NCI-H187 treated with DMSO at 0.1 percent for 48 hours (cell line): ENCODE results near the gene LOC101059915.

Source experiments
- DNase-seq: peaks from one replicate; lab custom pipeline; 2025; lab: John Stamatoyannopoulos, UW

LOC101059915 gene

GRCh38 chrX:71667328-71668247 is at the start of gene LOC101059915:
Gene LOC101059915 (plus strand): TSS chrX:71667546.
- no peak for DNase-seq

GRCh38 chrX:71617742-71618141 is 49.6 kb upstream of the LOC101059915 start:
- DNase-seq, result no peak

- DNase-seq, result no peak
Measured at GRCh38 chrX:71618303-71618721, 49.0 kb upstream of the LOC101059915 start, which contains the start of gene CXCR3. Gene CXCR3 (minus strand): TSS chrX:71618511. CDS start chrX:71618449, 62 bp downstream.

- no peak for DNase-seq
Measured at GRCh38 chrX:71618787-71619186, 48.6 kb upstream of the LOC101059915 start.

- DNase-seq, result no peak
Measured at GRCh38 chrX:71619193-71619592, 48.2 kb upstream of the LOC101059915 start.

- no peak for DNase-seq
Measured at GRCh38 chrX:71619986-71620385, 47.4 kb upstream of the LOC101059915 start.

GRCh38 chrX:71621603-71622002 is 45.7 kb upstream of the LOC101059915 start:
- no peak for DNase-seq

- no peak for DNase-seq
Measured at GRCh38 chrX:71622032-71622575, 45.2 kb upstream of the LOC101059915 start.

- no peak for DNase-seq
Measured at GRCh38 chrX:71622576-71623450, 44.5 kb upstream of the LOC101059915 start.

- DNase-seq, result no peak
Measured at GRCh38 chrX:71623714-71624113, 43.6 kb upstream of the LOC101059915 start.

- no peak for DNase-seq
Measured at GRCh38 chrX:71625471-71625870, 41.9 kb upstream of the LOC101059915 start.

GRCh38 chrX:71626576-71626975 is 40.8 kb upstream of the LOC101059915 start:
- DNase-seq, result no peak

GRCh38 chrX:71627588-71628404 is 39.5 kb upstream of the LOC101059915 start:
- DNase-seq, result no peak

GRCh38 chrX:71629467-71629866 is 37.9 kb upstream of the LOC101059915 start:
- no peak for DNase-seq

GRCh38 chrX:71632923-71633657 is 34.3 kb upstream of the LOC101059915 start:
- peak; percentile 60 for DNase-seq

- DNase-seq, result no peak
Measured at GRCh38 chrX:71634366-71634765, 33.0 kb upstream of the LOC101059915 start.

GRCh38 chrX:71636438-71637252 is 30.7 kb upstream of the LOC101059915 start:
- no peak for DNase-seq

- no peak for DNase-seq
Measured at GRCh38 chrX:71637253-71637618, 30.1 kb upstream of the LOC101059915 start.

- no peak for DNase-seq
Measured at GRCh38 chrX:71637848-71638247, 29.5 kb upstream of the LOC101059915 start.

GRCh38 chrX:71638409-71638808 is 28.9 kb upstream of the LOC101059915 start:
- DNase-seq, result no peak
